PC-9 (cell line): ENCODE results near the gene CCL24.

ENCODE experiments used
- EZH2 ChIP-seq: fragments of 200-600 bp; sonication (generic); IDR thresholded peaks from 2 replicates; pipeline ENCODE4 v1.8.0; 2017; ENCODE audit warnings: antibody characterized with exemption, low read depth
- TF ChIP-seq, protein P1 (sequence below): fragments of 200-600 bp; sonication (generic); conservative IDR thresholded peaks from 2 replicates; pipeline ENCODE4 v1.6.1; 2017; ENCODE audit warnings: mixed run types, antibody characterized with exemption, mild to moderate bottlenecking, moderate library complexity

DNA sequence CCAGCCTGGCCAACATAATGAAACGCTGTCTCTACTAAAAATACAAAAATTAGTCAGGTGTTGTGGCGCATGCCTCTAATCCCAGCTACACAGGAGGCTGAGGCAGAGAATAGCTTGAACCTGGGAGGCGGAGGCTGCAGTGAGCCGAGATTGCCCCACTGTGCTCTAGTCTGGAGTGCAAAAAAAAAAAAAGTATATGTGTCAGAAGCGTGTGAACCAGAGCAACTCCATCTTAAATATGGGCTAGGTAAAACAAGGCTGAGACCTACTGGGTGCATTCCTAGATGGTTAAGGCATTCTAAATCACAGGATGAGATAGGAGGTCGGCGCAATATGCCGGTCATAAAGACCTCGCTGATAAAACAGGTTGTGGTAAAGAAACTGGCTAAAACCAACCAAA lies 6.2 kb downstream of the CCL24 start:
- TF ChIP-seq, protein P1, sequence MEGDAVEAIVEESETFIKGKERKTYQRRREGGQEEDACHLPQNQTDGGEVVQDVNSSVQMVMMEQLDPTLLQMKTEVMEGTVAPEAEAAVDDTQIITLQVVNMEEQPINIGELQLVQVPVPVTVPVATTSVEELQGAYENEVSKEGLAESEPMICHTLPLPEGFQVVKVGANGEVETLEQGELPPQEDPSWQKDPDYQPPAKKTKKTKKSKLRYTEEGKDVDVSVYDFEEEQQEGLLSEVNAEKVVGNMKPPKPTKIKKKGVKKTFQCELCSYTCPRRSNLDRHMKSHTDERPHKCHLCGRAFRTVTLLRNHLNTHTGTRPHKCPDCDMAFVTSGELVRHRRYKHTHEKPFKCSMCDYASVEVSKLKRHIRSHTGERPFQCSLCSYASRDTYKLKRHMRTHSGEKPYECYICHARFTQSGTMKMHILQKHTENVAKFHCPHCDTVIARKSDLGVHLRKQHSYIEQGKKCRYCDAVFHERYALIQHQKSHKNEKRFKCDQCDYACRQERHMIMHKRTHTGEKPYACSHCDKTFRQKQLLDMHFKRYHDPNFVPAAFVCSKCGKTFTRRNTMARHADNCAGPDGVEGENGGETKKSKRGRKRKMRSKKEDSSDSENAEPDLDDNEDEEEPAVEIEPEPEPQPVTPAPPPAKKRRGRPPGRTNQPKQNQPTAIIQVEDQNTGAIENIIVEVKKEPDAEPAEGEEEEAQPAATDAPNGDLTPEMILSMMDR = no peak
- no peak for TF ChIP-seq EZH2
